ENCODE data around the gene FABP1.

The FABP1 gene

DNA sequence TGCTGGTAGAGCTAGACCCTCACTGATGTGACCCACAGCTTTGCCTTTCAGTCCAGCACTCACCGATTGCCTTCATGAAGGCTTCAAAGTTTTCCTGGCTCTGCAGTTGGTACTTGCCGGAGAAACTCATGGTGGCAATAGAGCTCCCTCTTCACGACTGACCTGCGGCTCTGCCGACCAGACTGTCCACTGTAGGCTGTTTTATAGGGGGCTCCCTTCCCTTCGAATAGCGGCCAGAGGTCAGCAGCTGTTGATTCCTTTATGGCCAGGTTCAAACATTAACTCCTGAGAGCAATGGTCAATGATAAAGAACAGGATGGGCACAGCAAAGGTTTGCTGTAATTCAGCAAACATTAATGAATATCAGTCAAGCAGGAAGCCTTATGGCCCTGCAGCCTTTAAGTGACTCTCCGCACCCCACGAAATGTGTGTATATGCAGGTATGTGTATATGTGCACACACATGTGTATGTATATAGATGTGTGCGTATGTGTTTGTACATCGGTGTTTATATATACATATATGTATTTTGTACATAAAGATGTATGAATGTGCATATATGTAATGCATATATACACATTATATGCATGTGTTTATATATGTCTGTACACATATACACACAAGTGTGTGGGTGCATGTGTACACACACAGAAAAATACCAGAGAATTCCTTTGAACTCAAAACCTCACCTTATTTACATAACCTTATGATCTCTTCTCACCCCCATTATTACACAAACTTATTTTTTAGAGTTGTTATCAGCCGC, at the start of gene FABP1:
TSS of gene FABP1 (minus strand) at position 175 of the 766 bp plus-strand sequence. CDS start at position 130, 45 bp downstream.
- no peaks in the 10 kb centered on the region for H3K4me1 ChIP-seq (ENCODE audit: control insufficient read depth in 5 of 5, insufficient read depth in 5 of 5, low read length in 5 of 5)
- peaks cover 4 to 14% (median 5%) of the 10 kb centered on the region in 5 donors for H3K27me3 ChIP-seq (ENCODE audit: control insufficient read depth in 5 of 5, insufficient read depth in 4 of 5, low read length in 5 of 5)
- H3K36me3 ChIP-seq (ENCODE audit: control insufficient read depth in 5 of 5, insufficient read depth in 5 of 5, low read length in 5 of 5), result no peaks in the 10 kb centered on the region
- H3K9ac ChIP-seq (ENCODE audit: low read length in 5 of 5), result no peak within 1 kb of the TSS
- H3K27ac ChIP-seq (ENCODE audit: low read depth, low read length), result no peak within 1 kb of the TSS
- no peaks in the 10 kb centered on the region for H3K9me3 ChIP-seq (ENCODE audit: control insufficient read depth in 5 of 5, low read length in 5 of 5)
- H3K4me3 ChIP-seq (ENCODE audit: low read depth in 1 of 5, low read length in 5 of 5), result no peak within 1 kb of the TSS

- Histone ChIP-seq H3K4me3 (ENCODE audit: low read depth in 1 of 5, low read length in 5 of 5) (no peak overlapping the region), H3K9me3 (ENCODE audit: control insufficient read depth in 5 of 5, low read length in 5 of 5) (no peaks in the 10 kb centered on the region), H3K9ac (ENCODE audit: low read length in 5 of 5) (no peak overlapping the region), H3K27ac (ENCODE audit: low read depth, low read length) (no peak overlapping the region), H3K36me3 (ENCODE audit: control insufficient read depth in 5 of 5, insufficient read depth in 5 of 5, low read length in 5 of 5) (peaks cover 0 to 21% (median 4%) of the 10 kb centered on the region in 5 donors), H3K27me3 (ENCODE audit: control insufficient read depth in 5 of 5, insufficient read depth in 4 of 5, low read length in 5 of 5) (no peaks in the 10 kb centered on the region), H3K4me1 (ENCODE audit: control insufficient read depth in 5 of 5, insufficient read depth in 5 of 5, low read length in 5 of 5) (peaks cover 0 to 12% (median 9%) of the 10 kb centered on the region in 5 donors)
Observed at GRCh38 chr2:88177556-88177955, 49.7 kb upstream of the FABP1 start.

- Histone ChIP-seq H3K27ac (ENCODE audit: low read depth, low read length) (no peak overlapping the region), H3K4me1 (ENCODE audit: control insufficient read depth in 5 of 5, insufficient read depth in 5 of 5, low read length in 5 of 5) (peaks cover 0 to 13% (median 9%) of the 10 kb centered on the region in 5 donors), H3K36me3 (ENCODE audit: control insufficient read depth in 5 of 5, insufficient read depth in 5 of 5, low read length in 5 of 5) (peaks cover 0 to 14% (median 3%) of the 10 kb centered on the region in 5 donors), H3K9ac (ENCODE audit: low read length in 5 of 5) (no peak overlapping the region), H3K27me3 (ENCODE audit: control insufficient read depth in 5 of 5, insufficient read depth in 4 of 5, low read length in 5 of 5) (no peaks in the 10 kb centered on the region), H3K9me3 (ENCODE audit: control insufficient read depth in 5 of 5, low read length in 5 of 5) (no peaks in the 10 kb centered on the region), H3K4me3 (ENCODE audit: low read depth in 1 of 5, low read length in 5 of 5) (no peak overlapping the region)
Observed at GRCh38 chr2:88176352-88176984, 48.6 kb upstream of the FABP1 start.

DNA sequence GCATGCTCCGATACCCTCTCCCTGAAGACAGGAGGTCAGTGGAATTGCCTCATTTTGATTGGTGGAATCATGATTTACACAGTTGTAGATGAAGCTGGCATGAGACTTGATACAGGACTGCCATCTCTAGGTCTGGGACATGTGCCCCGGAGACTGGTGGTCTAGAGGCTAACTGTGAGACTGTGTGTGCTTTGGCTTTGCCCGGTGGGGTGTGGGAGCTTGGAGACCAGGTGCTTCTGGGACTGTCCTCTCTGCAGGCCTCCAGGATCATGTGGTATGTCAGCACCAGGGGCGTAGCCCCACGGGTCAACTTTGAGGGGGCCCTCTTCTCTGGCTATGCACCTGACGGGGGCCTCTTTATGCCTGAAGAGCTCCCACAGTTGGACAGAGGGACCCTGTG, 45.0 kb upstream of the FABP1 start:
- no peak overlapping the region for H3K4me3 ChIP-seq (ENCODE audit: low read depth in 1 of 5, low read length in 5 of 5)
- H3K9me3 ChIP-seq (ENCODE audit: control insufficient read depth in 5 of 5, low read length in 5 of 5), result no peaks in the 10 kb centered on the region
- H3K27ac ChIP-seq (ENCODE audit: low read depth, low read length), result no peak overlapping the region
- H3K27me3 ChIP-seq (ENCODE audit: control insufficient read depth in 5 of 5, insufficient read depth in 4 of 5, low read length in 5 of 5), result no peaks in the 10 kb centered on the region
- H3K9ac ChIP-seq (ENCODE audit: low read length in 5 of 5), result no peak overlapping the region
- peaks cover 0 to 5% (median 2%) of the 10 kb centered on the region in 5 donors for H3K36me3 ChIP-seq (ENCODE audit: control insufficient read depth in 5 of 5, insufficient read depth in 5 of 5, low read length in 5 of 5)
- peaks cover 0 to 22% (median 18%) of the 10 kb centered on the region in 5 donors for H3K4me1 ChIP-seq (ENCODE audit: control insufficient read depth in 5 of 5, insufficient read depth in 5 of 5, low read length in 5 of 5)

DNA sequence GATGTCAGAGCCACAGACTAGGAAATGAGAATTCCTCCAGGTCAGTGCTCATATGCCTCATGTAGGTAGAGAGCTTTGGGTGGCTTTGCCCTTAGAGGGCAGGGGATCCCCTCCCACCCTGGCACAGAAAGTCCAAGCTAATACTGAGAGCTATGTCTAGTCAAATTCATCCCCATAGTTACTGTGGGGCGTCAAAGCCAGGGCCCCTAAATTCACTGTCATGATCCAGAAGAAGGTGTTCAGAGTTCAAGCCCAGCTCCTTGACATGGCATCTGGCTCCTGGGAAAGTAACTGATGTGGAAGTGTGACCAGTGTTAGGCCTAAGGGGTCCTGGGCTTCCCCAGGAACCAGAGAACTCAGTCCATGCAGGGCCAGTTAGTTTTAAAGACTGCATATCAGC, 44.1 kb upstream of the FABP1 start:
- Histone ChIP-seq H3K9me3 (ENCODE audit: control insufficient read depth in 5 of 5, low read length in 5 of 5) (peaks cover 0 to 3% (median 0%) of the 10 kb centered on the region in 5 donors), H3K9ac (ENCODE audit: low read length in 5 of 5) (no peak overlapping the region), H3K27me3 (ENCODE audit: control insufficient read depth in 5 of 5, insufficient read depth in 4 of 5, low read length in 5 of 5) (no peaks in the 10 kb centered on the region), H3K27ac (ENCODE audit: low read depth, low read length) (no peak overlapping the region), H3K4me1 (ENCODE audit: control insufficient read depth in 5 of 5, insufficient read depth in 5 of 5, low read length in 5 of 5) (peaks cover 0 to 22% (median 18%) of the 10 kb centered on the region in 5 donors), H3K4me3 (ENCODE audit: low read depth in 1 of 5, low read length in 5 of 5) (no peak overlapping the region), H3K36me3 (ENCODE audit: control insufficient read depth in 5 of 5, insufficient read depth in 5 of 5, low read length in 5 of 5) (peaks cover 0 to 5% (median 2%) of the 10 kb centered on the region in 5 donors)

- Histone ChIP-seq H3K27me3 (ENCODE audit: control insufficient read depth in 5 of 5, insufficient read depth in 4 of 5, low read length in 5 of 5) (no peaks in the 10 kb centered on the region), H3K4me3 (ENCODE audit: low read depth in 1 of 5, low read length in 5 of 5) (peak overlapping the region; percentile 68 to 80 (median 71)), H3K9me3 (ENCODE audit: control insufficient read depth in 5 of 5, low read length in 5 of 5) (peaks cover 0 to 3% (median 0%) of the 10 kb centered on the region in 5 donors), H3K9ac (ENCODE audit: low read length in 5 of 5) (peak overlapping the region; percentile 48 to 86 (median 76)), H3K4me1 (ENCODE audit: control insufficient read depth in 5 of 5, insufficient read depth in 5 of 5, low read length in 5 of 5) (peaks cover 0 to 22% (median 18%) of the 10 kb centered on the region in 5 donors), H3K36me3 (ENCODE audit: control insufficient read depth in 5 of 5, insufficient read depth in 5 of 5, low read length in 5 of 5) (peaks cover 0 to 4% (median 2%) of the 10 kb centered on the region in 5 donors), H3K27ac (ENCODE audit: low read depth, low read length) (peak overlapping the region; percentile 30)
Observed at GRCh38 chr2:88170472-88170892, 42.6 kb upstream of the FABP1 start.

GRCh38 chr2:88168386-88168785, 40.5 kb upstream of the FABP1 start:
- Histone ChIP-seq H3K9me3 (ENCODE audit: control insufficient read depth in 5 of 5, low read length in 5 of 5) (peaks cover 0 to 3% (median 0%) of the 10 kb centered on the region in 5 donors), H3K4me3 (ENCODE audit: low read depth in 1 of 5, low read length in 5 of 5) (no peak overlapping the region), H3K4me1 (ENCODE audit: control insufficient read depth in 5 of 5, insufficient read depth in 5 of 5, low read length in 5 of 5) (peaks cover 0 to 16% (median 13%) of the 10 kb centered on the region in 5 donors), H3K36me3 (ENCODE audit: control insufficient read depth in 5 of 5, insufficient read depth in 5 of 5, low read length in 5 of 5) (no peaks in the 10 kb centered on the region), H3K27me3 (ENCODE audit: control insufficient read depth in 5 of 5, insufficient read depth in 4 of 5, low read length in 5 of 5) (no peaks in the 10 kb centered on the region), H3K27ac (ENCODE audit: low read depth, low read length) (no peak overlapping the region), H3K9ac (ENCODE audit: low read length in 5 of 5) (no peak overlapping the region)

GRCh38 chr2:88167740-88168139, 39.9 kb upstream of the FABP1 start:
- Histone ChIP-seq H3K9me3 (ENCODE audit: control insufficient read depth in 5 of 5, low read length in 5 of 5) (peaks cover 0 to 3% (median 0%) of the 10 kb centered on the region in 5 donors), H3K9ac (ENCODE audit: low read length in 5 of 5) (no peak overlapping the region), H3K36me3 (ENCODE audit: control insufficient read depth in 5 of 5, insufficient read depth in 5 of 5, low read length in 5 of 5) (no peaks in the 10 kb centered on the region), H3K27ac (ENCODE audit: low read depth, low read length) (no peak overlapping the region), H3K27me3 (ENCODE audit: control insufficient read depth in 5 of 5, insufficient read depth in 4 of 5, low read length in 5 of 5) (no peaks in the 10 kb centered on the region), H3K4me1 (ENCODE audit: control insufficient read depth in 5 of 5, insufficient read depth in 5 of 5, low read length in 5 of 5) (peaks cover 0 to 10% (median 8%) of the 10 kb centered on the region in 5 donors), H3K4me3 (ENCODE audit: low read depth in 1 of 5, low read length in 5 of 5) (no peak overlapping the region)

GRCh38 chr2:88165332-88166003, 37.6 kb upstream of the FABP1 start:
- Histone ChIP-seq H3K9ac (ENCODE audit: low read length in 5 of 5) (no peak overlapping the region), H3K27me3 (ENCODE audit: control insufficient read depth in 5 of 5, insufficient read depth in 4 of 5, low read length in 5 of 5) (no peaks in the 10 kb centered on the region), H3K4me1 (ENCODE audit: control insufficient read depth in 5 of 5, insufficient read depth in 5 of 5, low read length in 5 of 5) (peaks cover 0 to under 1% (median 0%) of the 10 kb centered on the region in 5 donors), H3K4me3 (ENCODE audit: low read depth in 1 of 5, low read length in 5 of 5) (no peak overlapping the region), H3K36me3 (ENCODE audit: control insufficient read depth in 5 of 5, insufficient read depth in 5 of 5, low read length in 5 of 5) (no peaks in the 10 kb centered on the region), H3K9me3 (ENCODE audit: control insufficient read depth in 5 of 5, low read length in 5 of 5) (peaks cover 0 to 3% (median 0%) of the 10 kb centered on the region in 5 donors), H3K27ac (ENCODE audit: low read depth, low read length) (no peak overlapping the region)

All from subcutaneous abdominal adipose tissue (tissue), 5 donors.